AG20443 (cell line): ENCODE results near the gene TMEM229B.
A peak's percentile ranks its signal among the peaks of the same experiment; 100 is the strongest.

Experiments used
- DNase-seq: peaks from one replicate; pipeline ENCODE4 v3.0.0; 2012; ENCODE audit warnings: low spot score, mixed read lengths

Gene TMEM229B

GRCh38 chr14:67487937-67488893, at the start of gene TMEM229B:
Gene TMEM229B (minus strand): TSS chr14:67488721. CDS start chr14:67473923, 14,798 bp downstream.
- peak; percentile 33 for DNase-seq

GRCh38 chr14:67537736-67538135, 49.2 kb upstream of the TMEM229B start:
- no peak for DNase-seq

GRCh38 chr14:67536087-67536486, 47.6 kb upstream of the TMEM229B start:
- no peak for DNase-seq

GRCh38 chr14:67533754-67534085, 45.2 kb upstream of the TMEM229B start:
- DNase-seq, result no peak

GRCh38 chr14:67532998-67533753, 44.7 kb upstream of the TMEM229B start, which contains the start of gene PLEKHH1:
Gene PLEKHH1 (plus strand): TSS chr14:67533290. CDS start chr14:67541868, 8,578 bp downstream.
- DNase-seq, result peak; percentile 92

GRCh38 chr14:67532606-67532997, 44.1 kb upstream of the TMEM229B start:
- DNase-seq, result no peak

- no peak for DNase-seq
Measured at GRCh38 chr14:67529947-67530935, 41.7 kb upstream of the TMEM229B start.

GRCh38 chr14:67528276-67528675, 39.8 kb upstream of the TMEM229B start:
- DNase-seq, result no peak

- no peak for DNase-seq
Measured at GRCh38 chr14:67527756-67528155, 39.2 kb upstream of the TMEM229B start.

GRCh38 chr14:67526676-67527459, 38.3 kb upstream of the TMEM229B start:
- DNase-seq, result peak; percentile 67

- DNase-seq, result no peak
Measured at GRCh38 chr14:67526181-67526580, 37.7 kb upstream of the TMEM229B start.

- DNase-seq, result no peak
Measured at GRCh38 chr14:67525389-67525788, 36.9 kb upstream of the TMEM229B start.

GRCh38 chr14:67524634-67524963, 36.1 kb upstream of the TMEM229B start:
- no peak for DNase-seq

- DNase-seq, result no peak
Measured at GRCh38 chr14:67523764-67524633, 35.5 kb upstream of the TMEM229B start.

GRCh38 chr14:67522270-67522669, 33.7 kb upstream of the TMEM229B start:
- DNase-seq, result no peak

GRCh38 chr14:67520482-67520881, 32.0 kb upstream of the TMEM229B start:
- DNase-seq, result no peak

GRCh38 chr14:67519406-67519805, 30.9 kb upstream of the TMEM229B start:
- DNase-seq, result no peak

- DNase-seq, result peak; percentile 69
Measured at GRCh38 chr14:67517083-67517482, 28.6 kb upstream of the TMEM229B start.

- no peak for DNase-seq
Measured at GRCh38 chr14:67516676-67517075, 28.2 kb upstream of the TMEM229B start.
